GM19023 (cell line): ENCODE results near the gene HAL.

Experiments
- ATAC-seq: cut with Tn5 transposase; IDR thresholded peaks from one replicate; pipeline ENCODE4 v1.9.1; 2021; ENCODE audit warnings: mild to moderate bottlenecking, moderate library complexity; ENCODE audit not compliant: unreplicated experiment

Gene HAL

DNA sequence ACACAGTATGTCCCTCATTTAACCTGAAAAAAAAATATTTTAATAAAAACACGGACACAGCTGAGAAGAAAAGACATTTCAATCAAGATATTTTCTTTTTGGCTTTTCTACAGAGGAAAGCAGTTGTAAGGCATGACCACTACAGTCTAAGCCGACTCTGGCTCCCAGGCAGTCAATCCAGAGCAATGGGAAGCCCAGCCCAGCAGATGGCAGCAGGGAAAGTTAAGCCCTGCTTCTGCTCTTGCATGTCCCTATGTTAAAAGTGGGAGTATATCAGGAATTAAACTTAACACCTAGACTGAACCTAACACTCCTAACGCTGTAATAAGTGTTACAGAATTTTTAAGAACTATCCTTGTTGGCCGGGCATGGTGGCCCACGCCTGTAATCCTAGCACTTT is 19.5 kb upstream of the HAL start:
- no peak for ATAC-seq

DNA sequence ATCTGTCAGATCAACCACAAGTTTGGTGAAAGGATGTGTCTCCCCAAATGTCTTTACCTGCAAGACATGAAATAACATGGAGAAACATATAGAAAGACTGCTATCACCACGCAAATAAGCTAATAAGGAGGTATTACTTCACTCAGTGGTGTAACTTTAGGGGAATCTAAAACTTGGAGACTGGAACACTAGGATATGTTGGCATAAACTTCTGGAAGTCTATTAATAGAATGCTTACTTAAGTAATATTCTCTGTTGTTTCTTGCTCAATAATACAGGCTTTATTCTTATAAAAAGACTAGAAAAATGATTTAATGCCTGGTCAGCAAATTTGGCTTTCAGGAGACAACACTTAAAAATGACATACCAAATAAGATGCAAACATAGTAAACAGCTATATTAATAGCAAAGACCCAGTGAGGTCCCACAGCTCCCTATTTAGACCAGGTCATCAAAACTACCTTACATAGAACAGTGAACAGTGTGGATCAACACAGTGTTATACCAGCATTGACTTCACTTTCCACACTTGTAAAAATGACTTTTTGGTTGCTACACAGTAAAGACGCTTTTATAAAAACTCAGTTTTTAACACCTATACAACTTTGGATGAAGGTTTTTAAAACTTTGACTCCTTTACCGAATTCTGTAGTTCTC is 18.9 kb upstream of the HAL start:
- no peak for ATAC-seq

GRCh38 chr12:96007729-96008128 is 11.6 kb upstream of the HAL start:
- no peak for ATAC-seq

DNA sequence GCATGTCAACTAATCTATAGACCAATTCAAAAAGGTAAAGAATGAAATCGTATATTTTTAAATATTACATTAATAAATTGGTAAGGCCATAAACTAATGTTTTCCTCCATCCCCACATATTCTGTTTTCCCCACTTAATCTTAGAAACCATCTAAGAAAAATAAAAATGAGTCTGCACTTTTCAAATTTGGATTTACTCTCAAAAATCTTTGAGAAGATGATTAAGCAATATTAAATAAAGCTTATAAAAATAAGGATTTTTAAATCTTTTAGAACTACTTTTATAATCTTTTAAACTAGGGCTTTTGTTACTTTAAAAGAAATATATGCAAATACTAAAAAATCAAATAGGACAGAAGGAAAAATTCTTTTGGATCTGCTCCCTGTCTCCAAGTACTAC is 10.6 kb upstream of the HAL start:
- no peak for ATAC-seq

GRCh38 chr12:96000858-96001257 is 4.7 kb upstream of the HAL start:
- ATAC-seq: no peak

DNA sequence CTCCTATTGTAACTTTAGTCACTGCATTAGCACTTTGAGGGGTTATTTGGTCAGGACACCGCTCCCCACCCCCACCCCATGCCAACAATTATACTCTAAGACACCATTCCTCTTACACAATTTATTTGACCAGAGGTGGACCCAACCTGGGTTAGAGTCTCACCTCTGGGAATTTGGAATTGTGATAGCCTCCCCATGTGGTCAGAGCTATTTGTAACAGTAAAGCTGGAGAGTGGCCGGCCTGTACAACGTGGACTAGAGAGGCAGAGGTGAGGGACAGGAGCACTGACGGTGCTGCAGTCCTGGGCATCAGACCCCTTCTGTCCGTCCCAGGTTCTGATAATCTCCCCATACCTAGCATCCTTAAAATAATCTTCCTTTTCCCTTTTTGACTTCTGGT is 3.3 kb upstream of the HAL start:
- no peak for ATAC-seq

- ATAC-seq: peak; percentile 95
These were observed 2.6 kb upstream of the HAL start for GRCh38 chr12:95998611-95999286.

- ATAC-seq: no peak
These were observed 1.9 kb upstream of the HAL start for GRCh38 chr12:95997911-95998510.

GRCh38 chr12:95997276-95997675 is 1.1 kb upstream of the HAL start:
- ATAC-seq: no peak

GRCh38 chr12:95995238-95996031 is 709 bp downstream of the HAL start:
- ATAC-seq: no peak

- no peak for ATAC-seq
These were observed 1.7 kb downstream of the HAL start for GRCh38 chr12:95994476-95994875.

DNA sequence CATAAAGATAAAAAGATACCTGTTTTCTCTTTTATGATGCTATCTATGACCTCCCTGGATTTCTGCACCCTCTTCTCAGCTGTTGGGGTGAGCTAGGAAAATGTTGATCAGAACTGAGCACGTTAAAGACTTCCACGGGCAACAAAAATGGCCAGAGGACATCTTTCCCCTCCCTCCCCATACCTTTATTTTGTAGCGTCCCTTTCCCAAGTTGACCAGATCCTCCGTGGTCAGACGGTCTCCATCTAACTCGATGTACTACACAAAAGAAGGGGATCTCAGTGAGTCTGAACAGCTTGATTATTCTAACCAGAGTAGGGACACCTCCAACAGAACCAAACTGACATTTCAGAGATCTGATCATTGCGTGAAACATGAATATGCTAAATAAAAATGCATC is 2.2 kb downstream of the HAL start:
- no peak for ATAC-seq

- no peak for ATAC-seq
These were observed 6.0 kb downstream of the HAL start for GRCh38 chr12:95990136-95990535.

- no peak for ATAC-seq
These were observed 6.5 kb downstream of the HAL start for GRCh38 chr12:95989504-95990123.

GRCh38 chr12:95988506-95989275 is 7.5 kb downstream of the HAL start:
- ATAC-seq: no peak

DNA sequence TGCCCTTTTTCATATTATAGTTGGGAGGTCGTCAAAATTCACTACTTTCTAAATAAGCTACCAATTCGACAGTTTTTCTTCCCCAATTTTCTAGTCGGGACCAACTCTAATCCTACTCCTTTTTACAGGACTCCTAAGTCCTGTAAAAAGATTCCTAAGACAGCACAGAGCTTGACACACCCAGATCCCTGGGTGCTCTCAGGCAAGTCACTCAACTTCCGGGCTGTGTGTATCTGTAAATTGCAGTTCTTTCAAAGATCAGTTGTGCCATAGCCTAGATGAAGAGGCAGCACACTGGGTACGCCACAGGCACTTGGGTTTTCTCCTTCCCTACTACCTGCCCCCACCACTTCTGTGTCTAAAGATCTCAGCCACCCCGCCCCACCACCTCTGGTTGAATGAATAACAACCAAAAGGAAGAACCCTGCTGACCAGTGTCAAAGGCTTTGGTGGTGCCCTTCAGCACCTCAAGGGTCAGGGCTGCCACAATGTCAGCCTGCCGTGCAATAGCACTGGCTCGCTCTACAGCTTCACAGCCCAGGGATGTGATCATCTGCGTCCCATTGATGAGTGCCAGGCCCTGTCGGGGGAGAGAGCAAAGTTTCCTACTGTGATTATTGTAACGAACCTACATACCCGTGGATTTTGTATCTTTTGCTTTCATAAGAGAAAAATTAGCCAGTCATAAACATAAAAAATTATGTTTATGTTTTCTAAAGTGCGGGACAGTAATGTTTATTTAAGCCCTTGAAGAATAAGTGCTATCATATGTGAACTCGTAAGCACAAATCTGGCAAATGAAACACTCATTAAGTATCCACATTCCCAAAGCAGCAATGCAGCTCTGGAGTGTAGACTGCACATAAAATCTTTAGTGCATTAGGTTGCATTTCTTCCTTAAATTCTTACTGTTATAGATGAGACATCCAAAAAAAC is 9.2 kb downstream of the HAL start:
- ATAC-seq: no peak

DNA sequence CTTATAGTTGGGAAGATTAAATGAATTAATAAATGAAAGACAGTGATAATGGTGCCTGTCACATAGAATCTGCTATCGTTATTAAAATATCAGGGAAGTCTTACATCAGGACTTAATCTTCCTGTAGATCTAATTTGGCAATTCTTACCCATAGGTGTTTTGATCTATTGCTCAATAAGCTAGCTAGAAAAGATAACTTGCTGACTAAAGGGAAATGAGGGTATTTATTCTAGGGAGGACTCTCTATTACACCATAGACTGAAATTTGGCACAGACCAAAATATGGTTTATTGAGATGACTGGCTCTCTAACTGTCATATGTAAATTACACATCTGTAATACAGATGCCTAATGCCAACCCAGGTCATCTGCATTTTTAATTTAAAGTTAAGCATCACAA is 11.5 kb downstream of the HAL start:
- ATAC-seq: no peak

GRCh38 chr12:95982602-95983001 is 13.5 kb downstream of the HAL start:
- ATAC-seq: no peak

- no peak for ATAC-seq
These were observed 15.7 kb downstream of the HAL start for GRCh38 chr12:95980437-95980836.
